ENCODE measurements around the gene VAMP1. TPM values are rescaled to one million over a fixed set of nuclear protein-coding genes. Genes with fewer than 3 reads are reported as not detected.

VAMP1 gene
- total RNA-seq: 1 to 10 TPM; 2.9 to 5.9 TPM

- 0 to 1% methylated on average over 7 to 66 of the region's 69 CpGs for WGBS, 2 donors
- peak; percentile 96 for ATAC-seq
Measured at GRCh38 chr12:6470375-6471163, at the start of gene VAMP1. TSS of gene VAMP1 (minus strand) at chr12:6470677. CDS start at chr12:6470531, 146 bp downstream.

GRCh38 chr12:6520186-6520585 lies 49.7 kb upstream of the VAMP1 start:
- Histone ChIP-seq H3K27me3 (no peaks in the 10 kb centered on the region), H3K4me1 (no peaks in the 10 kb centered on the region), H3K4me3 (no peak overlapping the region), H3K36me3 (replicated peaks in 1 of 2; ENCODE audit: insufficient read depth in 1 of 2, low read depth in 2 of 2) (peaks cover 5 to 30% of the 10 kb centered on the region in 2 donors), H3K27ac (no peak overlapping the region), H3K9me3 (no peaks in the 10 kb centered on the region)
- no peak for ATAC-seq
- TF ChIP-seq POLR2A (IDR thresholded peaks at IDR 0.05) (no peak), CTCF (IDR thresholded peaks at IDR 0.05) (no peak)
- 76 to 85% methylated on average over 3 of the region's 3 CpGs for WGBS, 2 donors
- DNase-seq: no peak
- intact Hi-C loops (cut with DNase I): no loop called here

More at GRCh38 chr12:6470375-6471163, at the start of gene VAMP1:
- peaks cover 29% of the 10 kb centered on the region for H3K4me1 ChIP-seq
- peak; percentile 97 to 98 (median 98) for DNase-seq
- peak; percentile 98 to 99 (median 99) for TF ChIP-seq POLR2A (IDR thresholded peaks at IDR 0.05)
- TF ChIP-seq CTCF (IDR thresholded peaks at IDR 0.05): peak in 4 of 7 experiments; percentile 8 to 42 (median 37)
- H3K27me3 ChIP-seq: no peaks in the 10 kb centered on the region
- H3K4me3 ChIP-seq: peak within 1 kb of the TSS; percentile 56 to 59
- no peaks in the 10 kb centered on the region for H3K9me3 ChIP-seq
- H3K27ac ChIP-seq: peak within 1 kb of the TSS; percentile 79 to 94 (median 84)
- no peaks in the 10 kb centered on the region for H3K36me3 ChIP-seq (replicated peaks in 1 of 2; ENCODE audit: insufficient read depth in 1 of 2, low read depth in 2 of 2)
- intact Hi-C loops (cut with DNase I): no loop called here

- TF ChIP-seq POLR2A (IDR thresholded peaks at IDR 0.05): no peak
- TF ChIP-seq CTCF (IDR thresholded peaks at IDR 0.05): no peak
- no peak for ATAC-seq
- no peaks in the 10 kb centered on the region for H3K27me3 ChIP-seq
- intact Hi-C loops (cut with DNase I): no loop called here
- H3K4me3 ChIP-seq: no peak overlapping the region
- H3K27ac ChIP-seq: peak overlapping the region in 2 of 4 donors; percentile 23 to 32
- 75 to 77% methylated on average over 7 of the region's 7 CpGs for WGBS, 2 donors
- DNase-seq: no peak
- H3K4me1 ChIP-seq: no peaks in the 10 kb centered on the region
- H3K9me3 ChIP-seq: no peaks in the 10 kb centered on the region
- peaks cover 0 to 11% of the 10 kb centered on the region in 2 donors for H3K36me3 ChIP-seq (replicated peaks in 1 of 2; ENCODE audit: insufficient read depth in 1 of 2, low read depth in 2 of 2)
Measured at GRCh38 chr12:6508087-6508486, 37.6 kb upstream of the VAMP1 start.

- no peaks in the 10 kb centered on the region for H3K27me3 ChIP-seq
- peaks cover 0 to 7% of the 10 kb centered on the region in 2 donors for H3K36me3 ChIP-seq (replicated peaks in 1 of 2; ENCODE audit: insufficient read depth in 1 of 2, low read depth in 2 of 2)
- H3K4me3 ChIP-seq: no peak overlapping the region
- WGBS, 2 donors: 73 to 80% methylated on average over 12 of the region's 12 CpGs
- no peaks in the 10 kb centered on the region for H3K9me3 ChIP-seq
- H3K4me1 ChIP-seq: no peaks in the 10 kb centered on the region
- H3K27ac ChIP-seq: peak overlapping the region in 3 of 4 donors; percentile 23 to 32 (median 28)
- TF ChIP-seq CTCF (IDR thresholded peaks at IDR 0.05): no peak
- TF ChIP-seq POLR2A (IDR thresholded peaks at IDR 0.05): no peak
- intact Hi-C loops (cut with DNase I): no loop called here
- ATAC-seq (no peak), DNase-seq (no peak)
Measured at GRCh38 chr12:6507102-6507998, 36.9 kb upstream of the VAMP1 start.

All from body of pancreas (tissue), 4 donors.